ENCODE measurements around the gene PPM1L.

PPM1L gene

DNA sequence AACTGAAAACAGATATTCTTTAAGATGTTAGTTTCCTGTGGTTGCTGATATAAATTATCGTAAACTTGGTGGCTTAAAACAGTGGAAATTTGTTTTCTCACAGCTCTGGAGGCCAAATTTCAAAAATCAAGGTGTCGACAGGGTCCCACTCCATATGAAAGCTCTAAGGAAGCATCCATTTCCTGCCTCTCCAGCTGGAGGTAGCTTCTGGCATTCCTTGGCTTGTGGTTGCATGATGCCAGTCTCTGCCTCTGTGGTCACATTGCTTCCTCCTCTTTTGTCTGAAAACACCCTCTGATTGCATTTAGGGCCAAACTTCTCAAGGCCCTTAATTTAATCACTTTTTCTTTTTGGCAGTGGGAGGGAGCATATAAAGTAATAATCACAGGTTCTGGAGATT lies 96.8 kb downstream of the PPM1L start:
- no peak for DNase-seq (ENCODE audit: low spot score)

DNA sequence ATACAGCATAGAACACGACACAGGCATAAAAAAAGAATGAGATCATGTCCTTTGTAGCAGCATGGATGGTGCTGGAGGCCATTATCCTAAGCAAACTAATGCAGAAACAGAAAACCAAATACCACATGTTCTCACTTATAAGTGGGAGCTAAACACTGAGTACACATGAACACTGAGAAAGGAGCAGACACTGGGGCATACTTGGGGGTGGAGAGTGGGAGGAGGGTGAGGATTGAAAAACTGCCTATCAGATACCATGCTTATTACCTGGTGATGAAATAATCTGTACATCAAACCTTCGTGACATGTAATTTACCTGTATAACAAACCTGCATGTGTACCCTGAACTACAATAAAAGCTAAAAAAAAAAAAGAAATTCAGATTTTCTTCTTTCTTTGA lies 100.4 kb downstream of the PPM1L start:
- no peak for DNase-seq (ENCODE audit: low spot score)

DNA sequence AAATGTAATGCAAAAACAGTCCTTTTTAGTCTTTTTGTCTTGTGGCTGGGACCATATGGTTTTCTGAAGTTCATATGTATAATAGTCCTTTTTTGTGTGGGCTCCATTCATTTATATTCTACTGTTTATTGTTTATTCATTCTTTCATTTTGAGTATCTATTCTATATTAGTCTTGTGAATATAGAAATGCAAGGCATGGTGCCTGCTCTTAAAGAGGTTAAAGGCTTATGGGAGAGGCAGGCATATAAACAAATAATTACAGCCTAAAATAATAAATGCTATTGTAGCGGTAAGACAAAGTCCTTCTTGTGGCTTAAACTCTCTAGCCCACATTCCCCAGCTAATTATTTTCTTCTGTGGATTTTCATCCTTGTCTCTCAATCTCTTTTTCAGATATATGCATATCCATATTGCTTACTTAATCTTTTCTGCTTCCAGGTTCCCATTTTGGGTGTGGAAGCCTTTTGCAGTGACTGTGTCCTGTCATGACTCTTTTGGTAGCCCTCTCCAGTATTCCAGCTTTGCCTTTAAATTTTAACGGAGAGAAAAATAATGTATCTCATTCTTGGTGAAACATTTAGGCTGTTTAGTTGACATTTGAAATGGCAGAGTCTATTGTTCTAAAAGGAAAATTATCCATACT lies 101.6 kb downstream of the PPM1L start:
- DNase-seq (ENCODE audit: low spot score) = no peak

DNA sequence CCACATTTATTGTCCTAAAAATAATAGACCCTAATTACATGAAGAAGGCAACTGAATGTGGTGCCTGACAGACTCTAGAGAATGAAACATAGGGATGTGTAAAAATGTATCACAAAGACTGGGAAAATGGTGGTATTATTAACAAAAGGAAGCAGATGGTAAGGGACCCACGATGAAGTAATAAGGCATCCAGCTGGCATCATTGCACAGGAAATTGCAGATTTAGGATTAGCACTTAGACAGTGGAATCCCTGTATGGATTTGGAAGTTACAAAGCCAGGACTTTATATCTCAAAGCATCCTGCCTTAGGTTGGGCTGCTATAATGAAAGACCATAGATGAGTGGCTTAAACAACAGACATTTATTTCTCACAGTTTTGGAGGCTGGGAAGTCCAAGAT lies 104.3 kb downstream of the PPM1L start:
- no peak for DNase-seq (ENCODE audit: low spot score)

DNA sequence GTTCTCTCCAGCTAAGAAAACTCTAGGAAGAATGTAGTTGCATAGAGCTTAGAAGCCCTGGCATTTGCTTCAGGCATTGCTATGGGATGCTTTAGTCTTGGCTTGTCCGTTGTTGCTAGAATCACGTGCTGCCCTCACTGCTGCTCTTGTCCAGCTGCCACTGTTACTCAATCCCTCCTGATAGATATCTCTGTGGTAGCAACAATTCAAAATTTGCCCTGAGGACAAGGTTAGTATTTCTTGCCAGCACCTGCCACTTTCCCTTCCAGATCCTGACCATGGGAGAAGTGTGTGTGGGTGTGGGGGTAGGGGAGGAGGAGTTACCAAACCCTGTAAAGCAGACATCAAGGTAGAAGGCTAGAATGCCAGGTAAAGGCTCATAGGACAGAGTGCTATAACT lies 113.8 kb downstream of the PPM1L start:
- no peak for DNase-seq (ENCODE audit: low spot score)

DNA sequence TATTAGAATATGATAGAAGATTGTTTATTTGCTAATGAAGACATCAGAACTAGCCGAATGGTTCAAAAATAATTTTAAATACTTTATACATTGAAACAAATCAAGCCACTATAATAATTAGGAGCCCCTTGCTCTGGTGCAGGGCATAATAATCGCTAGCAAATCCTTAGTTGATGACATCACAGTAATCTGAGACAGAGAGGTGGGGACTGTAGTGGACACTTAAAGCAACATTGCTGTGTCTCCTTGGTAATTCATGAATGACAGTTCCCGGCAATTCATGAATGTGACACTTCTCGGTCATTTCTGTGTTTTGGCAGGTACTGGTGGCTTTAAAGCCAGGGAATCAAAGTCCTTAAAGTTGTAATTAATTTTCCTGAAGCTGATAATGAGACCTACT lies 114.3 kb downstream of the PPM1L start:
- no peak for DNase-seq (ENCODE audit: low spot score)

DNA sequence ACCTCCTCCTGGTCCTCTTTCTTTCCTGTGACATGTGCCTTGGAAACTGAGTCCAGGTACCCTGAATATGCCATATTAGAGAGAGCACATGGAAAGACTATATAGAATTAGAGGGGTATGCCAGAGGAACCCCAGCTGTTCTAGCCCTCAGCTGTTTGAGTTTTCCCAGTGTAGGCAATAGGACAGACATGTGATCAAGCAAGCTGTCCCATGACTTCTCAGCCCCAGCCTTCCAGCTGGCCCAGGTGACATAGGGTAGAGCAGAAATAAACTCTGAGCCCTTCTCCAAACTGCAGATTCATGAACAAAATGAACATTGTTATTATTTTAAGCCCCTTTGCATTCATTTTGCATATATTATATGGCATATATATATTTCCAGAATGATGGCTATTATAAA lies 118.7 kb downstream of the PPM1L start:
- no peak for DNase-seq (ENCODE audit: low spot score)

DNA sequence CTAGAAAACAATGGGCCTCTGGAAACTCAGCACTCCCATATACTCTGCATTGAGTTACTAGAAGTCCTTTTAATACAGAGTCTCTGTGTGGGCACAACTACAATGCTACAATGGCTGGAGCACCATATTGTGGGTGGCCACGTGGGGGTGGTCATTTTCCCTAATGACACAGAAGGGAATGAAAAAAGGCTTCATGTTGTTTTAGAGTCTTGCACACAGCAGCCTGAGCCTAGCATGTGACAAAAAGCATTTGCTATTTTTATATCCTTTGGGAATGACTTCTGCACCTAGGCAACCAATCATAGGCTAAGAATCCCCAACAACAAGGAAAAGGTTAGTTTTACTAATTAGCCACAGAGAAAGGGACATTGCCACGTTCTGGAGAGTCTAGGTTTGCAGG lies 120.6 kb downstream of the PPM1L start:
- DNase-seq (ENCODE audit: low spot score) = no peak

DNA sequence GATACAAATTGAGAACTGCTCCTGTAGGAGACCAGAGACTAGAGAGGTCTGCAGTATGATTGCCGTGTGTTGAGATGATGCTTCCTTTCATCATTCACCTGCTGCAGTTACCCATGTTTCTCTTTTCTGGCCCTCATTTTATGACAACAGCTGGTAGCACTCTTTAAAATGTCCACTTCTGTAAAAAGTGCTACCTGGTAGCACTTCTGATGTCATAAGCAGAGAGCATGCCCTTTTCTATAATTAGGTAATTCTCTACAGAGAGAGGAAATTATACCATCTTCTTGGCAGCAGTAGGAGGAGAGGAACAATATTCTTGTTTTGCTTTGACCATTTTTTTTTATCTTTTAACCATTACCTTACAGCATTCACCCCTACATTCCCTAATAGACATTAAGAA lies 123.8 kb downstream of the PPM1L start:
- no peak for DNase-seq (ENCODE audit: low spot score)

DNA sequence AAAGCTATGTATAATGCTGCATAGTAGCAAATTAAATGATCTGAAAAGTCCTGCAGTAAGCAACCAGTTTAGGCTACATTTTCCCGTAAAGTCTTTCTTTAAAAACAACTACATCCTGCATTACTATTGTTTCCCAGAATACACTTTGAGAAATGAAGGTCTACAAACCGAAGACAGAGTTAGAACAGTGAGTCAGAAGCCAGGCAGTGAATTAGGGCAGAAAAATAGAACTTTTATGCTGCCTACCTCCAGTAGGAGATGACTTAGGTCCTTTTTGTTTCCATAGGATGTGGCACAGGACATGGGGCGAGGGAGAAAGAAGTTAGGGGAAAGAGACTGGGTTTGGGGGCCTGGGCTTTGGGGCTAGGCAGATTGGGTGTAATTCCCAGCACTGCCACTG lies 127.3 kb downstream of the PPM1L start:
- no peak for DNase-seq (ENCODE audit: low spot score)

DNA sequence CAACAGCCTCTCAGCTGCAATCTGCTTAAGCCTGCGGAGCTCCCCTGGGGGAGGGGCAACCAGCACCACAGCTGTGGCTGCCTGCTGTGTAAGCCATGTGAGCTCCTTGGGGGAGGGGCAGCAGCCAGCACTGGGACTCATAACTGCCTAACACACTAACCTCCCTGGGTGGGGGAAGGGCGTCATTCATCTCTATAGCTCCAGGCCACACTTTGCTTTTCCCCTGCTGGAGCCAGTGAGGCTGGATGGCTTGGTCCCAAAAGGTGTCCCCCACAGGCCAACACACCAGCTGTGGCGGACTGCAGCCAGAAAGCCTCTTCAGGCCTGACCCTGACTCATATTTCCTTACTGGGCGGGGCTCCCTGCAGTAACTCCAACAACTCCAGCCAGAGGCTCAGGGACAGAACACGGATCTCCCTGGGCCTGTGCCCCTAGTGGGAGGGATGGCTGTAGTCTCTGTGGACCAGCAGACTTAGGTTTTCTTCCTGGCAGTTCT lies 129.8 kb downstream of the PPM1L start:
- DNase-seq (ENCODE audit: low spot score) = no peak

DNA sequence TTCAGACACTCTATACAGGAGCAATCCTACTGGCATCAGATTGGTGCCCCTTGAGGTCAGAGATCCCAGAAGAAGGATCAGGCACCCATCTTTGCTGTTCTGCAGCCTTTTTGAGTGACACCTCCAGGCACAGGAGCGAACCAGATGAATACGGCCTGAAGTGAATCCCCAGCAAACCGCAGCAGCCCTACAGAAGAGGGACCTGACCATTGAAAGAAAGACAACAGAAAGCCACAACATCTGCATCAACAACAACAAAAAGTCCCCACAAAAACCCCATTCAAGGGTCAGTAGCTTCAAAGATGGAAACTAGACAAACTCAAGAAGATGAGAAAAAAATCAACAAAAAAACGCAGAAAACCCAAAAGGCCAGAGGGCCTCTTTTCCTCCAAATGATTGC lies 130.4 kb downstream of the PPM1L start:
- no peak for DNase-seq (ENCODE audit: low spot score)

DNA sequence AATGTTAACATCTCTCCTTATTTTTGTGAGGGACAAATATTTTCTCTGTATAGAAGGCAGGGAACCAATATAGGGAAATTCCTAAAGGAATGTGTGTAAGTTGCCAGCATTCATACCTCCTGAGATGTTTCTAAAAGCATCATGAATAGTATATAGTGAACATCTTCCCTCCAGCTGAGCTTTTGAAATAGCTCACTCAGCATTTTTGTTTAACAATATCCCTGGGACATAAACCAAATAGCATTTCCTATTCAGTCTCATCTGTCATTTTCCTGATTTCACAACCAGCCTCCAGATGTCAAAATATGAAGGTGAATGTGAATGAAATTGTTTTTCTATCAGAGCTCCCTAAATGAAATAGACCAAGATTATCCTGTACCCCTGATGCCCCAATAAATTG lies 137.2 kb downstream of the PPM1L start:
- DNase-seq (ENCODE audit: low spot score) = no peak

DNA sequence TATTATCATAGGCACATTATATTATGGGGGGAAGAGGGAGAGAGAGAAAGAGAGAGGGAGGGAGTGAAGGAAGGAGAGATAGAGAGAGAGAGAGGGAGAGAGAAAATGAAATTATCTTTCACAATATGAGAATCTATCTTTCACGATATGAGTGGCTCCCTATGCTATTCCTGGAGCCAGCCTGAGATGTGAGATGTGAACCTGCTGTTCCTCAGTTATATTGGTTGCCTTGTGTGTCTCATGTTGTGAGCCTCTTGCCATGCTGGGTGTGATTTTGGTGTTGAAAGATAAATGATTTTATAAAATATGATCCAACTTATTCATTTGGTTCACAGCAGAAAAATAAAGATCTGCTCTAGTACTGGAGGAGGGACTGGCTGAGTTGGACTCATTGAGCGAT lies 148.7 kb downstream of the PPM1L start:
- no peak for DNase-seq (ENCODE audit: low spot score)

DNA sequence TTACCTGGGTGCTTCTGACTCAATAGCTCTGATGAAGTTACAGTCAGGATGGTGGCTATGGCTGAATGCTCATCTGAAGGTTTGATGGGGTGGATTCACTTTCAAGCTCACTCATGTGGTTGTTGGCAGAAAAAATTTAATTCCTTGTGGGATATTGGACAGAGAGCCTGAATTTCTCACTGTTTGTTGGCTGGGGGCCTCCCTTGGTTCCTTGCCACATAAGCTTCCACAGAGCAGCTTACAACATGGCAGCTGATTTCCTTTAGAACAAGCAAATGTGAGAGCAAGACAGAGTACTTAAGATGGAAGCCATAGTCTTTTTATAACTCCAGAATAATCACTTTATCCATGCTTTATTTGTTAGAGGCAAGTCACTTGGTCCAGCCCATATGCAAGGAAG lies 150.6 kb downstream of the PPM1L start:
- DNase-seq (ENCODE audit: low spot score) = no peak

DNA sequence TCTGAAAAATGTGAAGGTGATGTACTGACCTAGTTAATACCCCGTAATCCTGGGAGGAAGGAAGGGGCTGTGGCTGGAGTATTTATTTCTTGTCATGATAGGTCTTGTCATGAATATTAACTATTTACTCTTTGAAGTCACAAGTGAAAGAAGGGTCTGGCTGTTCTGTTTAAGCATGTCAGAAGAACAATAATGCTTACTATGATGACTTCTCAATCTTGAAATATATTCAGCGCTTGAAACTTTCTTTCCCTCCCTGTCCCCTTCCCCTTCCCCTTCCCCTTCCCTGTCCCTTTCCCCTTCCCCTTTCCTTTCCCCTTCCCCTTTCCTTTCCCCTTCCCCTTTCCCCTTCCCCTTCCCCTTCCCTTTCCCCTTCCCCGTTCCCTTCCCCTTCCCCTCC lies 153.9 kb downstream of the PPM1L start:
- no peak for DNase-seq (ENCODE audit: low spot score)

DNA sequence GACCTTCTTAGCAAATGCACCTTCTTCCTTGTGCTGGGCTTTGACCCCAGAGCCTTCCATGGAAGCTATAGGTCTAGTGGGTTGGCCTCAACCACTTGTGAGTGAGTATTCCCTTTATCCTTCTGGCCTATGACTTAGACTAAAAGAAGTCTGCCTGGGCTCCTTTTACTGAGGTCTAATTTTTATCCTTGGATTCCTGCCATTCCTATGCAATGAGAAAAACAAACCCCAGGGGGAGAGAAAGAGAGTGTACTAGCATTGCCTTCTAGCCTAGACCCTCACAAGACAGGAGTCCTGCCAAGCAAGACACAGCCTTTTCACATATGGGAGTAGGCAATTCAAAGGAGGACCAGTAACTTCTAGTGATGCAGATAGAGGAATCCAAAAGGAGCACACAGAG lies 155.4 kb downstream of the PPM1L start:
- no peak for DNase-seq (ENCODE audit: low spot score)

DNA sequence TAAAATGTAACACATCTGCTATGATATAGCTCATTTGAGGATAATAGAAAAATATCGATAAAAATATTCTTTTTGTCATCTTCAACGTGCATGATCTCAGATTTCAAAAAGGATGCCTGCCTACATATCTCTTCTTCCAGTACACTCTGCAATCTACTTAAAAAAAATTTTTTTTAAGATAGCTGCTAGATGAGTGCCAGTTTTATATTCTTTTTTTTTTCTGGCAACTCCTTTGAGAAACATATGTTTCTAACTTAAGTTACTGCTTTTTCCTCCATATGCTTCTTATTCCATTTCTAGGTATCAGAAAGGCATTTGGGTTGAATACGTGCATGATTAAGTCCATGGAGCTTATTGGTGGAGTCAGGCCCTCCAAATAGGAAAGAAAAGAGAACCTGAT lies 160.4 kb downstream of the PPM1L start:
- no peak for DNase-seq (ENCODE audit: low spot score)

DNA sequence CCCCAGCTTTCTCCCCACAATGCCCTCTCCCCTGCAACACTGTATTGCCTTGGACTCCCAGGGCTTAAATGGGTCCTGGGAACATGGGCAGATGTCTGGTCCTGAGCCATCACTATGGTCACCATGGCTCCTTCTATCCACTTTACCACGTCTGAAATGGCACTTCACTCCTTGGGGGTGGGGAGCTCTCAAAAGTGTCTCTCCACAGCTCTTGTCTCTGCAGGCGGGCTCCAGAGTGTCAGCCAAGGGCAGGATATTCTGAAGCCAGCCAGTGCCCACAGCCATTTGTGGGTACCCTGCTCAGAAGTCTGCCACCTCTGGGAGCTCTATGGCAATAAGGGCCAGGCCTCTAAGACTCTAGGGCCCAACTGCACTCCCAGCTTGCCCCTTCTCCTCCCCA lies 163.9 kb downstream of the PPM1L start:
- no peak for DNase-seq (ENCODE audit: low spot score)

DNA sequence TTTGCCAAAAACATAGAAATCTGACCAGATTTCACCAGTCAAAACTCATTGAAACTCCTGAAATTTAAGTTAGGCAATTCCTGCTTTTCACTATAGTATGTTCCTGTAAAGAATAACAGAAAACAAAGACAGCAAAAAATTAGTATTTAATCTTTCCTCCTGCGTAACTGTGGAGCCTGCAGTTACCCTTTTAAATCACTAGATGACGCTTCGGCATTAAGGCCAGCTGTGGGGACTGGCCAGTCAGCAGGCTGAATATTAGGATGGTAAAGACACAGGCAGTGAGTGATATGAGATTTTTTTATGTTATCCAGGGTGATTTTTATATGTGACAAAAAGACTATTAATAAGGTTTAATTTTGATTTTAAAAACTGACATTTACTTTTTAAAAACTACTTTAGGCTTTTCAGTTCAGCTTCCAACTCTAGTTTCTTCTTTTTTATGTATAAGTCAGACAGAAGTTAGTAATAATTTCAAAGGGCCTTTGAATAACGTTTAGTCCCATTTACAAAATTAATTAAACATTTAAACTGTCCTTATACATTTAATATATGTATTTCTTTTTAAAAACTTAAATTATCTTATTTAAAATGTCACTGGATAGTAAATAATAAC lies 165.1 kb downstream of the PPM1L start:
- peak; percentile 16 for DNase-seq (ENCODE audit: low spot score)

DNA sequence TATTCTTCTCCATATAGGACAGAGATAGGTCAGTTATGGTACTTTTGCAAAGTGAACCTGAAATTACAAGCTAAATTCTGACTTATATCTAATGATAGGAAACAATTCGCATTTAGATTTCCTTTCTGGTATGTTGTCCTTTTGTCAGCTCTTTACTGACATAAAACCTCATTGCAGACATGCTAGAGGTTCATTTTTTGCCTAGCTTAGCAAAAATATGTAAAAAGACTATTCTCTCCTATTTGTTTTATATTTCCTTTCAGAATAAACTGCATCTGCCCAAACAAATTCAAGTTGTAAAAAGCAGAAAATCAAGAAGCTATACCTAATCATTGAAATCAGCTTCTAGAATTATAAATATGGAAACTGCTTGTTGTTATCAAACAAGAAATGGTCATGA lies 168.7 kb downstream of the PPM1L start:
- no peak for DNase-seq (ENCODE audit: low spot score)

DNA sequence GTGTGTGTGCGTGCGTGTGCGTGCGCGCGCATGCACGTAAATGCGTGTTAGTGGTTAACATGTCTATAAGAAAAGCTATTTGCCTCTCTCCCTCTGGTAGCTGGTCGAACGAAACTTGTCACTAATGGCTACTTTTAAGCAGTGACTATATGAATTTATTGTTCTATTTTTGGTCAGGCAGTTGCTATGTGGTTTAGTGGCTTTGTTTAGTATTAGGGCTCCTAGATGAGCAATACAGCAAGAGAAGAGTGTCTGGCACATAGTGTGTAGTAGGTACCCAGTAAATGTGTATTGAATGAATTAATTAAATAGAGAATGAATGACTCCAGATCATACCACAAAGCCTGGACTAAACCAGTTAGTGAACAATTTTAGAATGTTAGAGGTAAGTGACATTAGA lies 171.6 kb downstream of the PPM1L start:
- no peak for DNase-seq (ENCODE audit: low spot score)

DNA sequence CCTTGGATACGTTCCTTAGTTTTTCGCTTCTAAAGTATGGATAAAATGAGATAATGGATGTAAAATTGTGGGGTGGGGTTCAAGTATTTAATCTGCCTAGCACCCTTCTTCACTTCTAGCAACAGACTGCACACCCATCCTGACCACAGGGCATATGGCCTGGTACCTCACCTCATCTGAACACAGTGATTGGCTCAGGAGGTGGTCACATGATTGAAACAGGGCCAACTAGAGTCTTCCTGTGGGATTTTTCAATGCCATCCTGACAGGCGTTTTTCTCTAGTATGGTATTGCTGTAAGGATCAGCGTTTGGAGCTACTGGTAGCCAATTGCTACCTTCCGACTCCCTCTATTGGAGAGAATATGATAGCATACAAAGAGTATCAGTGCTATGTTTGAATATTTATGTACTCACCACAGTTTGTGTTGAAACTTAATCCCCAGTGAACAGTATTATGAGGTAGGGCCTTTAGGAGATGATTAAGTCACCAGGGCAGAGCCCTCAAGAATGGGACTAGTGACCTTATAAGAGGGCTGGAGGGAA lies 172.2 kb downstream of the PPM1L start:
- DNase-seq (ENCODE audit: low spot score) = no peak

DNA sequence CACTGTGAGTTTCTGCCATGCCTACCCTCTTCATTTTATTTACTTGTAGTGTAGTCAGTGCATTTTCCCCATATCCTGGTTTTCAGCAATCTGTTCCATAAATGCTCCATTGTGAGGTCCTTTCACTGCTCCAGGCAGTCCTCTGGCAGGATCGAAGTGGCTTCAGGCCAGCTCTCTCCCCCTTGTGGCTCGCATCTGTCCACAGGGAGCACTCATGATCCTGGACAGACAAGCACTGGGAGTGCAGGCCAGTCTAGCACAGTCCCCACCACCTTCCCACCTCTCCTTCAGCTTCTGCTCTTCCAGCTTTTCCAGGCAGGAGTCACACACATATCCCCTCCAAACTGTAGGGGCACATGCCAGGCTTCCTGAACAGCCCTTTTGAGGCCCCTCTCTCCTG lies 173.6 kb downstream of the PPM1L start:
- DNase-seq (ENCODE audit: low spot score) = peak; percentile 28

Measured in HuH-7.5 (cell line).